Left lung (tissue), 10 donors: ENCODE results near the gene CYFIP1. TPM values are rescaled to one million over a fixed set of nuclear protein-coding genes. Genes with fewer than 3 reads are reported as not detected.

Source experiments
- ATAC-seq: fragments of 200-7000 bp; cut with Tn5 transposase; one replicate; pipeline ENCODE4 v1.9.1; 2020; ENCODE audit warnings: moderate library complexity
- DNase-seq, 4 donors: peaks; one replicate each; pipeline ENCODE4 v3.0.0-alpha.2; 2013 to 2020
- H3K27ac ChIP-seq, 2 donors: fragments of 200-600 bp; sonication (generic) in 1 of 2; one replicate each; pipeline versions ENCODE4 v1.5.0 to v1.8.0; 2020 to 2021
- H3K27me3 ChIP-seq, 2 donors: fragments of 200-600 bp; sonication (generic) in 1 of 2; one replicate each; pipeline versions ENCODE4 v1.5.0 to v1.8.0; 2020 to 2021
- H3K36me3 ChIP-seq, 2 donors: fragments of 200-600 bp; sonication (generic) in 1 of 2; one replicate each; pipeline versions ENCODE4 v1.5.0 to v1.8.0; 2020 to 2021
- H3K4me1 ChIP-seq, 2 donors: fragments of 200-600 bp; one replicate each; pipeline ENCODE4 v1.8.0; 2021
- H3K4me3 ChIP-seq, 2 donors: fragments of 200-600 bp; sonication (generic) in 1 of 2; one replicate each; pipeline versions ENCODE4 v1.5.0 to v1.8.0; 2020 to 2021; ENCODE audit warnings: mild to moderate bottlenecking in 1 of 2
- H3K9me3 ChIP-seq, 2 donors: fragments of 200-600 bp; sonication (generic) in 1 of 2; one replicate each; pipeline versions ENCODE4 v1.5.0 to v1.8.0; 2020 to 2021
- CTCF ChIP-seq, 2 donors: fragments of 200-600 bp; sonication (generic) in 1 of 2; IDR thresholded peaks; one replicate each; pipeline versions ENCODE4 v1.5.0 to v1.8.0; 2021; ENCODE audit warnings: antibody characterized with exemption in 2 of 2
- intact Hi-C, 2 donors: fragments of 100-400 bp; cut with DNase I; formaldehyde crosslinking; loops; one replicate each; pipeline versions ENCODE4 v1.11.2 to v1.14.2; 2022
- polyA plus RNA-seq, 6 donors: library from polyadenylated mRNA; unstranded; fragments of 120-200 nt; gene quantifications; one replicate each; pipeline ENCODE4 v1.2.1, GENCODE V29; 2013; ENCODE audit not compliant: insufficient read length in 6 of 6
- total RNA-seq, 2 donors: library from RNA; stranded (reverse); fragmentation: NEBNext Ultra II Directional; extraction: Animal tissue kit (Norgen Biotek cat#: 25700); gene quantifications; one replicate each; pipeline ENCODE4 v1.2.1, GENCODE V29; 2021
- donor health status: DM: no; HTN: yes; CAD: no.
- donor health status: DM: no; HTN: no; CAD: no.

The CYFIP1 gene
- total and polyA plus RNA-seq, 8 donors = 85.6 to 164 (median 92.3) TPM

- H3K27me3 ChIP-seq = no peaks in the 10 kb centered on the region
- intact Hi-C loops = no loop called here
- H3K4me3 ChIP-seq = no peak overlapping the region
- ATAC-seq (no peak), DNase-seq (no peak)
- H3K27ac ChIP-seq = no peak overlapping the region
- H3K36me3 ChIP-seq = peaks cover 0 to 82% of the 10 kb centered on the region in 2 donors
- H3K9me3 ChIP-seq = no peaks in the 10 kb centered on the region
- TF ChIP-seq CTCF (IDR thresholded peaks at IDR 0.05) = no peak
- H3K4me1 ChIP-seq = peaks cover 0 to 4% of the 10 kb centered on the region in 2 donors
Measured at GRCh38 chr15:22942877-22943276, 37.3 kb downstream of the CYFIP1 start.

- no peaks in the 10 kb centered on the region for H3K27me3 ChIP-seq
- intact Hi-C loops = no loop called here
- H3K36me3 ChIP-seq = peaks cover 0 to 87% of the 10 kb centered on the region in 2 donors
- H3K4me3 ChIP-seq = no peak overlapping the region
- no peak overlapping the region for H3K27ac ChIP-seq
- no peak for ATAC-seq
- H3K4me1 ChIP-seq = no peaks in the 10 kb centered on the region
- no peak for DNase-seq
- H3K9me3 ChIP-seq = no peaks in the 10 kb centered on the region
- TF ChIP-seq CTCF (IDR thresholded peaks at IDR 0.05) = no peak
Measured at GRCh38 chr15:22942306-22942855, 37.8 kb downstream of the CYFIP1 start.

GRCh38 chr15:22941179-22941578 is 39.0 kb downstream of the CYFIP1 start:
- DNase-seq (no peak), ATAC-seq (no peak)
- Histone ChIP-seq H3K4me3 (no peak overlapping the region), H3K27ac (no peak overlapping the region), H3K36me3 (peaks cover 0 to 87% of the 10 kb centered on the region in 2 donors), H3K9me3 (no peaks in the 10 kb centered on the region), H3K27me3 (no peaks in the 10 kb centered on the region), H3K4me1 (no peaks in the 10 kb centered on the region)
- TF ChIP-seq CTCF (IDR thresholded peaks at IDR 0.05) = no peak
- intact Hi-C loops = no loop called here

DNA sequence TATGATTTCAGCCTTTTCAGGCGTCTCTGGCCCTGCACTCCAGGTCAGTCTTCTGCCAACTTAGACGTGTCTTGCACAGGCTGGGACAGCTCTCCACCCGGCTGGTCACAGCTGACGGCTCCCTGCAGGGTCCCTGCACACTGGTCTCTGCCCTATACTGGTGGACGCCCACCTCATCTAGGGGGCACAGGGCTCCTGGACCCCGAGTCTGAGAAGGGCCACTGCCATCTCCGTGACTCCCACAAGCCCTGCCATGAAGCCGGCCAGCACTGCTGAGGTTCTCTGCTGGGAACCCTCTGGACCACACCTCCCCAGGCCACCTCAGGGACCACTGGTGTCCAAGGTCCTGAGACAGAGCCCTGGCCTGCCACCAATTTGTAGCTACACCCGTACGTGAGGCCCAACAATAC is 40.5 kb downstream of the CYFIP1 start:
- Histone ChIP-seq H3K27ac (no peak overlapping the region), H3K4me3 (no peak overlapping the region), H3K4me1 (no peaks in the 10 kb centered on the region), H3K27me3 (no peaks in the 10 kb centered on the region), H3K9me3 (no peaks in the 10 kb centered on the region), H3K36me3 (peaks cover 0 to 86% of the 10 kb centered on the region in 2 donors)
- ATAC-seq (no peak), DNase-seq (no peak)
- intact Hi-C loops = no loop called here
- TF ChIP-seq CTCF (IDR thresholded peaks at IDR 0.05) = no peak

- no peak for ATAC-seq
- Histone ChIP-seq H3K27me3 (no peaks in the 10 kb centered on the region), H3K36me3 (peaks cover 0 to 80% of the 10 kb centered on the region in 2 donors), H3K9me3 (no peaks in the 10 kb centered on the region), H3K27ac (no peak overlapping the region), H3K4me3 (no peak overlapping the region), H3K4me1 (no peaks in the 10 kb centered on the region)
- intact Hi-C loops = no loop called here
- DNase-seq = no peak
- TF ChIP-seq CTCF (IDR thresholded peaks at IDR 0.05) = no peak
Measured at GRCh38 chr15:22939051-22939450, 41.1 kb downstream of the CYFIP1 start.
